ENCODE data around the gene C1QB. TPM values are rescaled to one million over a fixed set of nuclear protein-coding genes. Genes with fewer than 3 reads are reported as not detected.
"Not testable (repeated sequence)": the region's sequence is repeated elsewhere in the genome, so short reads cannot be mapped to it uniquely, and the experiment has no call there.

The C1QB gene
- total RNA-seq, 1 experiment from 2014 or later, result not detected

DNA sequence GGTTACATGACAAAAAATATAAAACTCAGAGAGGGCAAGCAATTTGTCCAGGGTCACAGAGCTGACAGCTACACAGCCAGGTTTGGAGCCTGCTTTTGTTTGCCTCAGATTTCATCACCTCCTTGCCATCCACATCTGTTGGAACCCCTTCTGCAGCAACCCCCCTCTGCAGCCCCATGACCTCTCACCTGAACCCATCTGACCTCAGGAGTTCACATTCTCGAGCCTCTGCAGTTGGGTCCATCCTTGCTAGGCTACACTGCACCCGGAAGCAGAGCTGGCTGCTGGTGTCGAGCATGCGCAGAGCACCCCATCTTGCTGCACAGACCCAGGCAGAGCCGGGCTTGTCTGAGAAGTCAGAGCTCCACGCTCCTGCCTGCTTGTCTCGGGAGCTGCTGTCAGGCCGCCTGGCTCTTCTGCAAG lies 10.0 kb downstream of the C1QB start:
- TF ChIP-seq, protein P1, sequence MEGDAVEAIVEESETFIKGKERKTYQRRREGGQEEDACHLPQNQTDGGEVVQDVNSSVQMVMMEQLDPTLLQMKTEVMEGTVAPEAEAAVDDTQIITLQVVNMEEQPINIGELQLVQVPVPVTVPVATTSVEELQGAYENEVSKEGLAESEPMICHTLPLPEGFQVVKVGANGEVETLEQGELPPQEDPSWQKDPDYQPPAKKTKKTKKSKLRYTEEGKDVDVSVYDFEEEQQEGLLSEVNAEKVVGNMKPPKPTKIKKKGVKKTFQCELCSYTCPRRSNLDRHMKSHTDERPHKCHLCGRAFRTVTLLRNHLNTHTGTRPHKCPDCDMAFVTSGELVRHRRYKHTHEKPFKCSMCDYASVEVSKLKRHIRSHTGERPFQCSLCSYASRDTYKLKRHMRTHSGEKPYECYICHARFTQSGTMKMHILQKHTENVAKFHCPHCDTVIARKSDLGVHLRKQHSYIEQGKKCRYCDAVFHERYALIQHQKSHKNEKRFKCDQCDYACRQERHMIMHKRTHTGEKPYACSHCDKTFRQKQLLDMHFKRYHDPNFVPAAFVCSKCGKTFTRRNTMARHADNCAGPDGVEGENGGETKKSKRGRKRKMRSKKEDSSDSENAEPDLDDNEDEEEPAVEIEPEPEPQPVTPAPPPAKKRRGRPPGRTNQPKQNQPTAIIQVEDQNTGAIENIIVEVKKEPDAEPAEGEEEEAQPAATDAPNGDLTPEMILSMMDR (IDR thresholded peaks at IDR 0.05; ENCODE audit: unreplicated experiment), result no peak
- Mint-ChIP-seq H3K4me1 (ENCODE audit: low read depth, unreplicated experiment) (no peaks in the 10 kb centered on the region), H3K9me3 (ENCODE audit: low read depth, unreplicated experiment) (no peaks in the 10 kb centered on the region), H3K4me3 (ENCODE audit: low read depth, unreplicated experiment) (no peak overlapping the region), H3K36me3 (ENCODE audit: insufficient read depth, unreplicated experiment) (no peaks in the 10 kb centered on the region), H3K27ac (ENCODE audit: unreplicated experiment) (no peak overlapping the region), H3K27me3 (ENCODE audit: unreplicated experiment) (peaks cover 89% of the 10 kb centered on the region)
- DNase-seq, result no peak
- intact Hi-C loops (cut with micrococcal nuclease; ENCODE audit: unreplicated experiment), result no loop called here
- CTCF ChIA-PET, result no interaction called here
- BruUV-seq (replicated peaks), result no TSS peak

DNA sequence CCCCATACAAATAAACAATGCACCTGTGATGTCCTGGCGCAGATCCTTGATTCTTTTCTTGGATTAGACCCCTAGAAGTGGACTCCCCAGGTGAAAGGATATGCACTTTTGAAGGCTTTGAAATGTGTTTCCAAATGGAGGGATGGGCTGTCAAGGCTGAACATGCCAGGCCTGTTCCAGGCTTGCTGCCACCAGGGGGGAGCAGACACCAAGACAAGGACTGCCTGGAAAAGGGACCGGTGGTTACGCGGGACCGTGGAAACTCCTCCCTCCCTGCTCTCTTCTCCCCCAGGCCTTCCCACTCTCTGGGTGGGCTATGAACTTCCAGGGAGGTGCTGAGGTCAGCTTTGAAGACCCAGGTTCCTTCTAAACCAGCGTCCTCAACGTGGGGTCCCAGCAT lies 12.7 kb downstream of the C1QB start:
- TF ChIP-seq, protein P1 (IDR thresholded peaks at IDR 0.05; ENCODE audit: unreplicated experiment), result peak; percentile 44
- DNase-seq, result peak; percentile 49
- Mint-ChIP-seq H3K27ac (ENCODE audit: unreplicated experiment) (no peak overlapping the region), H3K27me3 (ENCODE audit: unreplicated experiment) (peaks cover 88% of the 10 kb centered on the region), H3K36me3 (ENCODE audit: insufficient read depth, unreplicated experiment) (no peaks in the 10 kb centered on the region), H3K4me3 (ENCODE audit: low read depth, unreplicated experiment) (no peak overlapping the region), H3K4me1 (ENCODE audit: low read depth, unreplicated experiment) (no peaks in the 10 kb centered on the region), H3K9me3 (ENCODE audit: low read depth, unreplicated experiment) (no peaks in the 10 kb centered on the region)
- intact Hi-C loops (cut with micrococcal nuclease; ENCODE audit: unreplicated experiment), result no loop called here
- BruUV-seq (replicated peaks), result no TSS peak
- CTCF ChIA-PET, result interaction anchor here (1.0 kb wide), 1 partner anchor 265 kb away, joined by 3 read pairs; no protein-coding TSS in a partner anchor

DNA sequence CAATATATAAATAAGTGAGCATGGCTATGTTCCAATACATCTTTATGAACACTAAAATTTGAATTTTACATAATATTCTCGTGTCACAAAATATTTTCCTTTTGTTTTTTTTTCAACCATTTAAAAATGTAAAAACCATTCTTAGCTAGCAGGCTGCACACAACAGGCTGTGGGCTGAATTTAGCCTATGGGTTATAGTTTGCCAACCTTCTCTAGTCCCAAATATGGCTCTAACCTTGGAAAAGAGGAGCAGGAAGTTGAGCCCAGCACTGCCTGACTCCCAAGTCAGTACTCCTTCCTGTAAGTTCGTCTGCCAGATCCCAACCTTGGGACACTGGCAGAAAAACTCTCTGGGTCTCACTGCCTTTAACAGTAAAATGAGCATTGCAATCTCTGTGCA lies 13.4 kb downstream of the C1QB start:
- TF ChIP-seq, protein P1 (IDR thresholded peaks at IDR 0.05; ENCODE audit: unreplicated experiment), result no peak
- H3K36me3 Mint-ChIP-seq (ENCODE audit: insufficient read depth, unreplicated experiment), result no peaks in the 10 kb centered on the region
- peaks cover 88% of the 10 kb centered on the region for H3K27me3 Mint-ChIP-seq (ENCODE audit: unreplicated experiment)
- intact Hi-C loops (cut with micrococcal nuclease; ENCODE audit: unreplicated experiment), result no loop called here
- CTCF ChIA-PET, result no interaction called here
- H3K9me3 Mint-ChIP-seq (ENCODE audit: low read depth, unreplicated experiment), result no peaks in the 10 kb centered on the region
- DNase-seq, result no peak
- H3K27ac Mint-ChIP-seq (ENCODE audit: unreplicated experiment), result no peak overlapping the region
- H3K4me3 Mint-ChIP-seq (ENCODE audit: low read depth, unreplicated experiment), result no peak overlapping the region
- BruUV-seq (replicated peaks), result no TSS peak
- no peaks in the 10 kb centered on the region for H3K4me1 Mint-ChIP-seq (ENCODE audit: low read depth, unreplicated experiment)

DNA sequence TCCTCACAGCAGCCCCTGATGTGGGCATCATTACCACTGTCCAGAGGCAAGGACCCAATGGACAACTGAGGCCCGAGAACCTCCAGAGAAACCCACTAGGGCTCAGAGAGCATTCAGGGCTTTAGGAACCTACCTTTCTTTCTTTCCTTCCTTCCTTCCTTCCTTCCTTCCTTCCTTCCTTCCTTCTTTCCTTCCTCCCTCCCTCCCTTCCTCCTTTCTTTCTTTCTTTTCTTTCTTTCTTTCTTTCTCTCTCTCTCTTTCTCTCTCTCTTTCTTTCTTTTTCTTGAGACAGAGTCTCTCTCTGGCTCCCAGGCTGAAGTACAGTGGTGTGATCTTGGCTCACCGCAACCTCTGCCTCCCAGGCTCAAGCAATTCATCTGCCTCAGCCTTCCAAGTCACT lies 15.8 kb downstream of the C1QB start:
- BruUV-seq (replicated peaks); DNase-seq; CTCF ChIA-PET; H3K9me3 Mint-ChIP-seq (ENCODE audit: low read depth, unreplicated experiment); H3K4me3 Mint-ChIP-seq (ENCODE audit: low read depth, unreplicated experiment); H3K27ac Mint-ChIP-seq (ENCODE audit: unreplicated experiment); H3K4me1 Mint-ChIP-seq (ENCODE audit: low read depth, unreplicated experiment); intact Hi-C loops (cut with micrococcal nuclease; ENCODE audit: unreplicated experiment); H3K36me3 Mint-ChIP-seq (ENCODE audit: insufficient read depth, unreplicated experiment): not testable (repeated sequence)
- H3K27me3 Mint-ChIP-seq (ENCODE audit: unreplicated experiment), result peaks cover 85% of the 10 kb centered on the region

DNA sequence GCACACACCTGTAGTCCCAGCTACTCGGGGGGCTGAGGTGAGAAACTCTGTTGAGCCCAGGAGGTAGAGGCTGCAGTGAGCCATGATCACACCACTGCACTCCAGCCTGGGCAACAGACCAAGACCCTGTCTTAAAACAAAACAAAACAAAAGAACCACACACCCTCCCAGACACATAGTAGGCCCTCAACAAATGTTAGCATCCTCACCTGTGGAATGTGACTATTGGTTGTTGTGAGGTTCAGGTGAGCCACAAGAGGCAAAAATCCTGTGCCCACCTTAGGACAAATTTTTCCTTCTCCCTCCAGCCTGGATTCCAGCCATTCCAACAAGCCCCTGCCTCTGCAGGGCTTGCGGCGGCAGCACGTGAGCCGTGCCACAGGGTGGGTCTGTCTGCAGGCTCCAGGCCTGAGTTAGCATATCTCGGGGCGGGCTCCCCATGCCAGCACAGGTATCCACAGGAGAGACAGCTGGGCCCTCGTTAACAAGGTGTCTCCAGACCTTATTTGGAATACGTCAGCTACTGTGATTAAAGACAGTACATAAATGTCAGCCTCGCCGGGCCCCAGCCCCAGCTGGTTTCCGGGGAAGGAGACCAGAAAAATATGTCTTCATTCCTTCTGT lies 17.4 kb downstream of the C1QB start:
- Mint-ChIP-seq H3K4me3 (ENCODE audit: low read depth, unreplicated experiment) (no peak overlapping the region), H3K9me3 (ENCODE audit: low read depth, unreplicated experiment) (no peaks in the 10 kb centered on the region), H3K4me1 (ENCODE audit: low read depth, unreplicated experiment) (no peaks in the 10 kb centered on the region), H3K27me3 (ENCODE audit: unreplicated experiment) (peaks cover 81% of the 10 kb centered on the region), H3K36me3 (ENCODE audit: insufficient read depth, unreplicated experiment) (no peaks in the 10 kb centered on the region), H3K27ac (ENCODE audit: unreplicated experiment) (no peak overlapping the region)
- no peak for DNase-seq
- BruUV-seq (replicated peaks), result no TSS peak
- TF ChIP-seq, protein P1 (IDR thresholded peaks at IDR 0.05; ENCODE audit: unreplicated experiment), result no peak
- CTCF ChIA-PET, result no interaction called here
- intact Hi-C loops (cut with micrococcal nuclease; ENCODE audit: unreplicated experiment), result no loop called here

All from Calu3 (cell line).